K562 (cell line): ENCODE results near the gene ADAMTS1. TPM values are rescaled to one million over a fixed set of nuclear protein-coding genes. Genes with fewer than 3 reads are reported as not detected.

Source experiments
- polyA plus RNA-seq, 8 experiments: library from polyadenylated mRNA; depleted of rRNA in 4 of 8; stranded (reverse) in 5 of 8; unstranded in 3 of 8; fragments of >200 nt; fragmentation: Nextera tagmentation in 2 of 8; fragmentation: Illumina TruSeq in 1 of 8; extraction: Ambion mirVana in 2 of 8; extraction: Trizol in 1 of 8; gene quantifications; 2 replicates each; pipeline versions ENCODE4 v1.2.1 to v1.2.3, GENCODE V29; 2011 to 2014; ENCODE audit warnings: inconsistent platforms in 1 of 8, missing spikeins in 1 of 8
- total RNA-seq, 7 experiments: library from RNA; depleted of rRNA in 6 of 7; stranded (reverse); fragments of >200 nt in 6 of 7; fragmentation: Illumina TruSeq in 2 of 7; extraction: Trizol in 2 of 7; gene quantifications; 2 replicates each; pipeline versions ENCODE4 v1.2.1 to v1.2.3, GENCODE V29; 2011 to 2021; ENCODE audit warnings: low replicate concordance in 1 of 7

Gene ADAMTS1
- total and polyA plus RNA-seq, 9 of the 15 experiments (the other 6 are each of a cell fraction or from before 2014, with no cell fraction given) = 0.01 to 0.58 TPM; not detected in 7

Other genes with a start within 250 kb of the ADAMTS1 start
- gene ADAMTS5, start 121.7 kb upstream of the ADAMTS1 start, total RNA-seq (2014; rRNA removed) = not detected in 2 replicates
- not detected in 2 replicates for gene ADAMTS5, start 121.7 kb upstream of the ADAMTS1 start, total RNA-seq (2014; rRNA removed; fragmentation: Illumina TruSeq; extraction: Trizol)
- not detected in 2 replicates for gene ADAMTS5, start 121.7 kb upstream of the ADAMTS1 start, total RNA-seq (2015; rRNA removed; fragmentation: Illumina TruSeq; extraction: Trizol)
- 0.02 TPM in 1 of 2 replicates, not detected in the other for gene ADAMTS5, start 121.7 kb upstream of the ADAMTS1 start, total RNA-seq (2021)
- gene ADAMTS5, start 121.7 kb upstream of the ADAMTS1 start, polyA plus RNA-seq (2011; rRNA removed) = not detected in 2 replicates
- gene ADAMTS5, start 121.7 kb upstream of the ADAMTS1 start, polyA plus RNA-seq (2014; fragmentation: Illumina TruSeq; extraction: Trizol) = not detected in 2 replicates
- not detected for gene ADAMTS5, start 121.7 kb upstream of the ADAMTS1 start, polyA plus RNA-seq (2014; fragmentation: Nextera tagmentation; extraction: Ambion mirVana)
- gene ADAMTS5, start 121.7 kb upstream of the ADAMTS1 start, polyA plus RNA-seq (2014; rRNA removed) = not detected in 2 replicates